Activated B cell treated with CpG ODN at 0.5 μM for 24 hours (primary cell): ENCODE measurements around the gene ZNF672. TPM values are rescaled to one million over a fixed set of nuclear protein-coding genes. Genes with fewer than 3 reads are reported as not detected.

ENCODE experiments used
- ATAC-seq: fragments of 200-7000 bp; cut with Tn5 transposase; one replicate; pipeline ENCODE4 v1.10.0; 2021; ENCODE audit warnings: low read depth, mild to moderate bottlenecking, moderate library complexity
- CTCF ChIA-PET: fragments of 350-600 bp; sonication (Branson Sonifier 250); formaldehyde crosslinking; loops from one replicate; lab custom pipeline; 2021; ENCODE audit warnings: antibody characterized with exemption; lab: Charles Lee
- POLR2A ChIA-PET: fragments of 350-600 bp; sonication (Branson Sonifier 250); formaldehyde crosslinking; loops from one replicate; lab custom pipeline; 2021; ENCODE audit warnings: antibody characterized with exemption; lab: Charles Lee
- DNase-seq: peaks from one replicate; pipeline ENCODE4 v3.0.0; 2022
- H3K27ac Mint-ChIP-seq: one replicate; pipeline ENCODE4 v1.8.0; 2020; ENCODE audit warnings: mixed read lengths
- H3K27me3 Mint-ChIP-seq: one replicate; pipeline ENCODE4 v1.8.0; 2021; ENCODE audit warnings: mixed read lengths
- H3K36me3 Mint-ChIP-seq: one replicate; pipeline ENCODE4 v1.8.0; 2021; ENCODE audit warnings: low read depth, mixed read lengths
- H3K4me1 Mint-ChIP-seq: one replicate; pipeline ENCODE4 v1.8.0; 2021; ENCODE audit warnings: mixed read lengths
- H3K4me3 Mint-ChIP-seq: one replicate; pipeline ENCODE4 v1.8.0; 2020; ENCODE audit warnings: mild to moderate bottlenecking, mixed read lengths
- H3K9me3 Mint-ChIP-seq: one replicate; pipeline ENCODE4 v1.8.0; 2020; ENCODE audit warnings: mixed read lengths
- intact Hi-C: fragments of 100-400 bp; cut with micrococcal nuclease; formaldehyde crosslinking; loops from one replicate; pipeline ENCODE4 v1.15.1; 2024
- total RNA-seq: library from RNA; stranded (reverse); gene quantifications from 2 replicates; pipeline ENCODE4 v1.2.3, GENCODE V29; 2022
- TF ChIP-seq, protein P1 (sequence below): fragments of 200-600 bp; IDR thresholded peaks from one replicate; pipeline ENCODE4 v1.8.0; 2022; ENCODE audit warnings: antibody characterized with exemption, mild to moderate bottlenecking

ZNF672 gene
- total RNA-seq, 1 donor from 2014 or later, result 47.0 TPM

GRCh38 chr1:248849637-248850036 lies 11.6 kb downstream of the ZNF672 start:
- peaks cover 61% of the 10 kb centered on the region for H3K36me3 Mint-ChIP-seq
- DNase-seq, result no peak
- intact Hi-C loops, result no loop called here
- ATAC-seq, result no peak
- ChIA-PET POLR2A (interaction anchor here (3.7 kb wide), 1 partner anchor 11 kb away, joined by 22 read pairs; the partner anchor contains the start of gene ZNF672), CTCF (no interaction called here)
- no peak overlapping the region for H3K27ac Mint-ChIP-seq
- H3K4me3 Mint-ChIP-seq, result no peak overlapping the region
- TF ChIP-seq, protein P1, sequence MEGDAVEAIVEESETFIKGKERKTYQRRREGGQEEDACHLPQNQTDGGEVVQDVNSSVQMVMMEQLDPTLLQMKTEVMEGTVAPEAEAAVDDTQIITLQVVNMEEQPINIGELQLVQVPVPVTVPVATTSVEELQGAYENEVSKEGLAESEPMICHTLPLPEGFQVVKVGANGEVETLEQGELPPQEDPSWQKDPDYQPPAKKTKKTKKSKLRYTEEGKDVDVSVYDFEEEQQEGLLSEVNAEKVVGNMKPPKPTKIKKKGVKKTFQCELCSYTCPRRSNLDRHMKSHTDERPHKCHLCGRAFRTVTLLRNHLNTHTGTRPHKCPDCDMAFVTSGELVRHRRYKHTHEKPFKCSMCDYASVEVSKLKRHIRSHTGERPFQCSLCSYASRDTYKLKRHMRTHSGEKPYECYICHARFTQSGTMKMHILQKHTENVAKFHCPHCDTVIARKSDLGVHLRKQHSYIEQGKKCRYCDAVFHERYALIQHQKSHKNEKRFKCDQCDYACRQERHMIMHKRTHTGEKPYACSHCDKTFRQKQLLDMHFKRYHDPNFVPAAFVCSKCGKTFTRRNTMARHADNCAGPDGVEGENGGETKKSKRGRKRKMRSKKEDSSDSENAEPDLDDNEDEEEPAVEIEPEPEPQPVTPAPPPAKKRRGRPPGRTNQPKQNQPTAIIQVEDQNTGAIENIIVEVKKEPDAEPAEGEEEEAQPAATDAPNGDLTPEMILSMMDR, result no peak
- no peaks in the 10 kb centered on the region for H3K9me3 Mint-ChIP-seq
- peaks cover 9% of the 10 kb centered on the region for H3K4me1 Mint-ChIP-seq
- no peaks in the 10 kb centered on the region for H3K27me3 Mint-ChIP-seq

GRCh38 chr1:248850124-248850523 lies 12.1 kb downstream of the ZNF672 start:
- DNase-seq, result no peak
- no peak overlapping the region for H3K27ac Mint-ChIP-seq
- no peaks in the 10 kb centered on the region for H3K27me3 Mint-ChIP-seq
- H3K9me3 Mint-ChIP-seq, result no peaks in the 10 kb centered on the region
- intact Hi-C loops, result no loop called here
- no peak overlapping the region for H3K4me3 Mint-ChIP-seq
- H3K4me1 Mint-ChIP-seq, result peaks cover 11% of the 10 kb centered on the region
- peaks cover 62% of the 10 kb centered on the region for H3K36me3 Mint-ChIP-seq
- ChIA-PET POLR2A (interaction anchor here (0.6 to 3.7 kb wide), 2 partner anchors 9 to 11 kb away, joined by 5 to 22 read pairs; partner anchors contain the start of genes ZNF672 and ZNF692), CTCF (no interaction called here)
- no peak for ATAC-seq
- TF ChIP-seq, protein P1, result no peak

DNA sequence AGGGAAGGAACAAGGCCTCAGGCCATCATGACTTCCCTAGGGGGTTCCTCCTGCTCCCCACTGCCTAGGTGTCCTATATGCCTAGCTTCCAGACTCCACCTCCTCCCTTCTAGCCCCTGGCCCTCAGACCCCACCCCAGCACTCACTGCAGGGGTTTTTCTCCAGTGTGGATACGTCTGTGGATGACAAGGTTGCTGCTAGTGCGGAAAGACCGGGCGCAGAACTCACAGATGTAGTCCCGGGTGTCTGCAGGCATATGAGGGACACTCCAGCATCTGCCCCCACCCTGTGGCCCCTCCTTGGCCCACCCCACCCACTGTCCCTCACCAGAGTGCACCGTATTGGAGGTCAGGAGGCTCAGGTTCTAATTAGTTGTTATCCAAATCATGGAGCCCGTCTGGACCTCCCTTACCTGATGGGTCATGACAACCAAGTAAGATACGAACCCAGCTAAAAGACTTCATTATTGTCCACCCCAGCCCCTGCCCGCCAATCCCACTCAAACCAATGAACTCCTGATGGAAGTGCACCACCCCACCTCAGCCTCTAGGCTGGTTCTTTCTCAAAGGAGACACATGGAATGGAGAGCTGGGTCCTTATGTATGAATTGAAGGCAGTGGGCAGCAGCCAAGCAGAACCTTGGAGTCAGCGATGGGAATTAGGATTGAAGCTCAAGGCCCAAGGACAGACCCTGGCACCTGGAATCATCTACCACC lies 12.7 kb downstream of the ZNF672 start:
- peaks cover 57% of the 10 kb centered on the region for H3K36me3 Mint-ChIP-seq
- no peak overlapping the region for H3K27ac Mint-ChIP-seq

DNA sequence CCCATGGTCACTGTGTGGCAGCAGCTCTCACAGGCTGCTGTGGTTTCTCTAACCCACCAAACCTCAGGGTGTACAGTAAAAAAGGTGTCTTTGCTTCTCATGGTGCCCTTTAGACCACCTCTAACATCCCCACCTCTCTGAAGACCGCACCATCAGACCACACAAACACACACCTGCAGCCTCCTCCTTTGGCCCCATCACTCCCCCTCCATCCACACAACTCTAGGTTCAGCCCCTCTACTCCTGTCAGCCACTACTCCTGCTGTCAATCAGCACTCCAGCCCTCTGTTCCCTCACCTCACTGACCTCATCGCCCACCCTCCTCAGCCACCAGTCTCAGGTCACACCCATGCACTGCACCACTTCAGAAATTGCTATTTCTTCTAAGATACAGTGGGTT lies 13.4 kb downstream of the ZNF672 start:
- TF ChIP-seq, protein P1, result no peak
- Mint-ChIP-seq H3K27ac (peak overlapping the region; percentile 15), H3K4me1 (peaks cover 14% of the 10 kb centered on the region), H3K9me3 (no peaks in the 10 kb centered on the region), H3K27me3 (no peaks in the 10 kb centered on the region), H3K36me3 (peaks cover 54% of the 10 kb centered on the region), H3K4me3 (no peak overlapping the region)
- ATAC-seq (no peak), DNase-seq (no peak)
- CTCF ChIA-PET, result no interaction called here
- intact Hi-C loops, result no loop called here
- POLR2A ChIA-PET, result interaction anchor here (3.7 kb wide), 1 partner anchor 13 kb away, joined by 22 read pairs; the partner anchor contains the start of gene ZNF672

More for the DNA sequence above, 12.7 kb downstream of the ZNF672 start:
- ChIA-PET POLR2A (interaction anchor here (0.6 to 3.7 kb wide), 2 partner anchors 8 to 12 kb away, joined by 5 to 22 read pairs; partner anchors contain the start of genes ZNF672 and ZNF692), CTCF (no interaction called here)
- intact Hi-C loops, result no loop called here
- Mint-ChIP-seq H3K4me1 (peaks cover 11% of the 10 kb centered on the region), H3K9me3 (no peaks in the 10 kb centered on the region), H3K27me3 (no peaks in the 10 kb centered on the region), H3K4me3 (no peak overlapping the region)
- TF ChIP-seq, protein P1, result no peak
- no peak for DNase-seq
- no peak for ATAC-seq
